KMS-11 (cell line): ENCODE data around the gene AUTS2.

ENCODE experiments used
- H2AFZ ChIP-seq: fragments of 200-600 bp; sonication (generic); 2 replicates; pipeline ENCODE4 v1.6.1; 2016; ENCODE audit warnings: antibody characterized with exemption, mixed run types, low read depth
- H3K27ac ChIP-seq: fragments of 200-600 bp; sonication (generic); 2 replicates; pipeline ENCODE4 v1.6.1; 2016; ENCODE audit warnings: mild to moderate bottlenecking, mixed run types
- H3K27me3 ChIP-seq: fragments of 200-600 bp; sonication (generic); 2 replicates; pipeline ENCODE4 v1.6.1; 2017; ENCODE audit warnings: mild to moderate bottlenecking, low read depth, mixed run types, moderate library complexity; ENCODE audit not compliant: insufficient read depth
- H3K36me3 ChIP-seq: fragments of 200-600 bp; sonication (generic); 2 replicates; pipeline ENCODE4 v1.6.1; 2017; ENCODE audit warnings: mild to moderate bottlenecking, mixed run types; ENCODE audit not compliant: insufficient read depth
- H3K4me1 ChIP-seq: fragments of 200-600 bp; sonication (generic); 2 replicates; pipeline ENCODE4 v1.6.1; 2016; ENCODE audit warnings: mild to moderate bottlenecking, low read depth, mixed run types; ENCODE audit not compliant: poor library complexity, severe bottlenecking
- H3K4me2 ChIP-seq: fragments of 200-600 bp; sonication (generic); 2 replicates; pipeline ENCODE4 v1.7.0; 2016; ENCODE audit warnings: mild to moderate bottlenecking, mixed run types
- H3K4me3 ChIP-seq: fragments of 200-600 bp; sonication (generic); IDR thresholded peaks from 2 replicates; pipeline ENCODE4 v1.6.1; 2017; ENCODE audit warnings: low read depth, low read length, mixed read lengths; ENCODE audit not compliant: insufficient read depth
- H3K79me2 ChIP-seq: fragments of 200-600 bp; sonication (generic); 2 replicates; pipeline ENCODE4 v1.6.1; 2016; ENCODE audit warnings: low read depth, mixed run types; ENCODE audit not compliant: insufficient read depth
- H3K9ac ChIP-seq: fragments of 200-600 bp; sonication (generic); 2 replicates; pipeline ENCODE4 v1.6.1; 2016; ENCODE audit warnings: mild to moderate bottlenecking, mixed run types
- H4K20me1 ChIP-seq: fragments of 200-600 bp; sonication (generic); 2 replicates; pipeline ENCODE4 v1.6.1; 2016; ENCODE audit warnings: mild to moderate bottlenecking, mixed run types; ENCODE audit not compliant: insufficient read depth
- CTCF ChIP-seq: fragments of 200-600 bp; sonication (generic); conservative IDR thresholded peaks from 2 replicates; pipeline ENCODE4 v1.6.1; 2017; ENCODE audit warnings: low read depth, mild to moderate bottlenecking, antibody characterized with exemption, low read length, moderate library complexity, mixed read lengths

Gene AUTS2

DNA sequence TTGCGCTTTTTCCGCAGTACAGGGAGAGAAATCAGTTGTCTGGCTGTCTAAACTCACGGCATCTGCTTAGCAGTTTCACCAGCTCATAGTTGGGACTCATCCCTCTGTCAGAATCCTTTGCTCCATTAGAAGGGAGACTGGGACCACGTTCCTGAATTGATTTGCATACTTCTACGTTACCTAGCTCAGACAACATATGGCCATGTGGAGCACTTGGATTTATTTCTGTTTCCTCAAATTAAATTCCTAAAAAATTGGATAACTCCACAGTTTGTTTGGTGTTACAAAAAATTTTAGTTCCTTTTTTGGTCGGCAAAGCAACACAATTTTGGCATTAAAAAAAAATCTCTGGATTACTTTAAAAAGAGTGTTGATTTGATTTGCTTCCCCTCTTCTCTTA is 614.0 kb downstream of the AUTS2 start:
- Histone ChIP-seq H3K4me3 (no peak overlapping the region), H3K4me2 (no peak overlapping the region), H3K4me1 (peaks cover 16% of the 10 kb centered on the region), H2AFZ (no peak overlapping the region), H3K79me2 (no peaks in the 10 kb centered on the region), H3K36me3 (no peaks in the 10 kb centered on the region), H3K27me3 (no peaks in the 10 kb centered on the region), H3K9ac (no peak overlapping the region), H3K27ac (no peak overlapping the region), H4K20me1 (no peaks in the 10 kb centered on the region)
- TF ChIP-seq CTCF: no peak

GRCh38 chr7:70214071-70214470 is 615.8 kb downstream of the AUTS2 start:
- Histone ChIP-seq H3K36me3 (no peaks in the 10 kb centered on the region), H3K27ac (no peak overlapping the region), H3K4me1 (peaks cover 16% of the 10 kb centered on the region), H3K9ac (no peak overlapping the region), H3K4me2 (no peak overlapping the region), H3K79me2 (no peaks in the 10 kb centered on the region), H3K4me3 (no peak overlapping the region), H3K27me3 (no peaks in the 10 kb centered on the region), H2AFZ (no peak overlapping the region), H4K20me1 (no peaks in the 10 kb centered on the region)
- no peak for TF ChIP-seq CTCF

GRCh38 chr7:70215491-70215890 is 617.2 kb downstream of the AUTS2 start:
- no peaks in the 10 kb centered on the region for H3K79me2 ChIP-seq
- TF ChIP-seq CTCF: no peak
- H2AFZ ChIP-seq: no peak overlapping the region
- no peak overlapping the region for H3K9ac ChIP-seq
- H3K36me3 ChIP-seq: no peaks in the 10 kb centered on the region
- H3K27me3 ChIP-seq: no peaks in the 10 kb centered on the region
- no peak overlapping the region for H3K27ac ChIP-seq
- no peak overlapping the region for H3K4me2 ChIP-seq
- no peaks in the 10 kb centered on the region; the same call in 1 of the 2 replicates for H4K20me1 ChIP-seq
- peaks cover 16% of the 10 kb centered on the region for H3K4me1 ChIP-seq
- H3K4me3 ChIP-seq: no peak overlapping the region

DNA sequence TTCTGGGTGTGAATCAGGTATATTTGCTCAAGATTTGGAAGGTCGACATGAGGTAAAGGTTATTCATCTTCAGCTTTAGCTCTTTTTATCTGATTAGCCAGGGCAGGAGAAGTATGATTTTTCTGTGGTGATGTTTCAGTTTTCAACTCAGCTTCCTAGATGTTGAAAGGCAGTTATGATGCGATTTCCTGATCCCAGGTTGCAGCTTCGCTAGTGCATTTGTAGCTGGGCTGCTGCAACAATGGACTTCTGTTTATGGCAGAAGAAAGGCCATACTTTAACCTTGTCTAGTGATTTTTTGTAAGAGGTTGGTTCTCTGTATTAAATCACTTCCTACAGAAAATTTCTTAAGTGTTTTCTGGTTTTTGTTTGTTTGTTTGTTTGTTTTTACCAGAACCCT is 619.3 kb downstream of the AUTS2 start:
- Histone ChIP-seq H4K20me1 (no peaks in the 10 kb centered on the region; the same call in 1 of the 2 replicates), H3K9ac (no peak overlapping the region), H3K27me3 (no peaks in the 10 kb centered on the region), H3K36me3 (no peaks in the 10 kb centered on the region), H3K4me1 (peaks cover 16% of the 10 kb centered on the region), H2AFZ (no peak overlapping the region), H3K79me2 (no peaks in the 10 kb centered on the region), H3K4me3 (no peak overlapping the region), H3K27ac (no peak overlapping the region), H3K4me2 (no peak overlapping the region)
- TF ChIP-seq CTCF: no peak
